Memory B cell (primary cell): ENCODE measurements around the gene PWWP2B.
"Not testable (repeated sequence)": the region's sequence is repeated elsewhere in the genome, so short reads cannot be mapped to it uniquely, and the experiment has no call there.

Experiments used
- ATAC-seq: fragments of 150-1000 bp; cut with Tn5 transposase; 2 replicates; pipeline ENCODE4 v1.10.0; 2021; ENCODE audit warnings: low read depth, mild to moderate bottlenecking, moderate library complexity
- DNase-seq, 2 donors: peaks; one replicate each; pipeline ENCODE4 v3.0.0; 2022; ENCODE audit warnings: low spot score in 2 of 2
- H3K27ac Mint-ChIP-seq: one replicate; pipeline ENCODE4 v1.8.0; 2022; ENCODE audit warnings: mild to moderate bottlenecking, moderate library complexity, mixed read lengths
- H3K27me3 Mint-ChIP-seq: one replicate; pipeline ENCODE4 v1.8.0; 2022; ENCODE audit warnings: mixed read lengths
- H3K36me3 Mint-ChIP-seq: one replicate; pipeline ENCODE4 v1.8.0; 2022; ENCODE audit warnings: mild to moderate bottlenecking, mixed read lengths
- H3K4me1 Mint-ChIP-seq: one replicate; pipeline ENCODE4 v1.8.0; 2022; ENCODE audit warnings: mixed read lengths
- H3K4me3 Mint-ChIP-seq: one replicate; pipeline ENCODE4 v1.8.0; 2022; ENCODE audit warnings: mild to moderate bottlenecking, moderate library complexity, mixed read lengths
- H3K9me3 Mint-ChIP-seq: one replicate; pipeline ENCODE4 v1.8.0; 2022; ENCODE audit warnings: mixed read lengths

PWWP2B gene

DNA sequence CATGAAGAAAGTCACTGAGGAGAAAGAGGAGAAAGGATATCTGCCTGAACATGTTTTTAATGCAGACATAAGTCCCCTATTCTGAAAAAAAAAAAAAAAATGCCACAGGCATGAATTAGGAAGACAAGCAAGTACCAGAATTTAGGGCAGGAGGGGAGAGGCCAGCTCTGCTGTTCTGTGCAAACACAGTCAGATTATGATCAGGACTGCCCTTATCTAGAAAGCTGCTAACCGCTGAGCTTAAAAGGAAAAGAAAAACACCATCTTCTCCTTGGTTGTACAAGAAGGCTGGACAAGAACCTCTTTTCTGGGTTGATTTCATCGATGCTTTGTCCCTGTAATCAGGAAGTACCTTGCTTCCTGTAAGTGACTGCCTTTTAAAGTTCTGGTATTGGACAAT, 15.3 kb upstream of the PWWP2B start:
- DNase-seq (no peak), ATAC-seq (no peak)
- H3K36me3 Mint-ChIP-seq = no peaks in the 10 kb centered on the region
- peaks cover 2% of the 10 kb centered on the region for H3K27me3 Mint-ChIP-seq
- H3K9me3 Mint-ChIP-seq = no peaks in the 10 kb centered on the region
- peaks cover 4% of the 10 kb centered on the region for H3K4me1 Mint-ChIP-seq
- H3K27ac Mint-ChIP-seq = no peak overlapping the region
- H3K4me3 Mint-ChIP-seq = no peak overlapping the region

DNA sequence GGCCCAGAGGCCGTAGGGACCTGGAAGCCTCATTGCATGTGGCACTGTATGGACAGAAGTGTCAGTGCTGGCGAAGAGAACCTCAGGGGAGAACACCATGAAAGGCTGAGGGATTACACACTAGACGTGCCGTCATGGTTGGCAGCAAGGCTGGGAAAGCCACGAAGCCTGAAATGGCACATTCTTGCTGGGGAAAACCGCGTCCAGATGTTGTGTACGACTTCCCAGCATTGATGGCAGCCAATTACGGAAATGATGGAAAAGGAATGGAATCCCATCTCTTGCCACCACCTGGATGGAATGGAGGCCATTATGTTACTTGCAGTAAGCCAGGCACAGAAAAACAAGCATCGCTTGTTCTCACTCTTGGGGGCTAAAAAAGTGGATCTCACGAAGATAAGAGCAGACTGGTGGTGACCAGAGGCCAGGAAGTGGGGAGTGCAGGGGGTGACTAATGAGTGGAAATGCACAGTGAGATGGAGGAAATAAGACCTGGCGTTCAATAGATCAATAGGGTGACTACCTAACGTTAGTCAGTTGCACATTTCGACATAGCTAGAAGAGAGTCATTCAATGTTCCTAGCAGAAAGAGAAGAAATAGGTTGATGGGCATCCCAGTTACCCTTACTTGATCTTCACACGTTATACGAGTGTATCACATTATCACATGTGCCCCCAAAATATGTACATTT, 14.6 kb upstream of the PWWP2B start:
- DNase-seq (no peak), ATAC-seq (no peak)
- peaks cover 2% of the 10 kb centered on the region for H3K27me3 Mint-ChIP-seq
- peaks cover 5% of the 10 kb centered on the region for H3K4me1 Mint-ChIP-seq
- no peaks in the 10 kb centered on the region for H3K36me3 Mint-ChIP-seq
- H3K9me3 Mint-ChIP-seq = no peaks in the 10 kb centered on the region
- no peak overlapping the region for H3K27ac Mint-ChIP-seq
- H3K4me3 Mint-ChIP-seq = no peak overlapping the region

DNA sequence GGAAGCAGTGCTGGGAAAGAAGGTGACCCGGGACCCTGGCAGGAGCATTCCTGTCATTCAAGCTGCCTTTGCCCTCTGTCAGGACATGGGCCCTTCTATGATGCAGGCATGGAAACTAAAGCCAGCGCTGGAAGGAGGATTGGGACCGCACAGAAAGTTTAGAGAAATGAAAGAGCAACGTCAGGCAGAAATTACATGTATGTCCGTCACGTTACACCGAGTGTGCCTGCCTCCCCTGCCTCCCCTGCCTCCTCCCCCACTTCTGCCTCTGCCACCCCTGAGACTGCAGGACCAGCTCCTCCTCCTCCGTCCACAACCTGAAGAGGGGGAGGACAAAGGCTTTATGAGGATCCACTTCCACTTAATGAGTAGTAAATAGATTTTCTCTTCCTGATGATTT, 13.9 kb upstream of the PWWP2B start:
- H3K27me3 Mint-ChIP-seq = peaks cover 2% of the 10 kb centered on the region
- H3K27ac Mint-ChIP-seq = no peak overlapping the region
- no peaks in the 10 kb centered on the region for H3K36me3 Mint-ChIP-seq
- peaks cover 10% of the 10 kb centered on the region for H3K4me1 Mint-ChIP-seq
- ATAC-seq = no peak
- DNase-seq = no peak
- no peaks in the 10 kb centered on the region for H3K9me3 Mint-ChIP-seq
- H3K4me3 Mint-ChIP-seq = no peak overlapping the region

DNA sequence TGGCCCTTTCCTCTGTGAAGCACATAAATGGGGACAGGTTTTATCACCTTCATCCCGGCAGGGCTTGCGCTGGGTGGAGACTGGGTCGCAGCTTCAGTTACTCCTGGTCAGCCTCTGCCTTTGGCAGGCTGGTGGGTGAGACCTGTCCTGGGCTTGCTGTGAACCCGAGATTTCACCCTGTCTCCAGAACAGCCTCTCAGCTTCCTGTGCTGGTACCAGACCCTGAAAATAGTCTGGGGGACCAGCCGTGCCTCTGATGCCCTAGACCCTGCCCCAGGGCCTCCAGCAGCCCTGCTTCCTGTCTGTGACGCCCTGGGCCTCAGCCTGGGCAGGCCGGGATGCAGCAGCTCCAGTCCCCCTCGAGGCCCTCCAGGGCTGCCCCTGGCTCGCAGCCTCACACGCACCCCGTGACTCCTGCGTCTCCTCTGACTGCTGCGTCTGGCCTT, 13.2 kb upstream of the PWWP2B start:
- no peaks in the 10 kb centered on the region for H3K9me3 Mint-ChIP-seq
- peak overlapping the region; percentile 7 for H3K27ac Mint-ChIP-seq
- H3K4me1 Mint-ChIP-seq = peaks cover 10% of the 10 kb centered on the region
- DNase-seq (no peak), ATAC-seq (no peak)
- H3K36me3 Mint-ChIP-seq = no peaks in the 10 kb centered on the region
- H3K4me3 Mint-ChIP-seq = no peak overlapping the region
- peaks cover 2% of the 10 kb centered on the region for H3K27me3 Mint-ChIP-seq

DNA sequence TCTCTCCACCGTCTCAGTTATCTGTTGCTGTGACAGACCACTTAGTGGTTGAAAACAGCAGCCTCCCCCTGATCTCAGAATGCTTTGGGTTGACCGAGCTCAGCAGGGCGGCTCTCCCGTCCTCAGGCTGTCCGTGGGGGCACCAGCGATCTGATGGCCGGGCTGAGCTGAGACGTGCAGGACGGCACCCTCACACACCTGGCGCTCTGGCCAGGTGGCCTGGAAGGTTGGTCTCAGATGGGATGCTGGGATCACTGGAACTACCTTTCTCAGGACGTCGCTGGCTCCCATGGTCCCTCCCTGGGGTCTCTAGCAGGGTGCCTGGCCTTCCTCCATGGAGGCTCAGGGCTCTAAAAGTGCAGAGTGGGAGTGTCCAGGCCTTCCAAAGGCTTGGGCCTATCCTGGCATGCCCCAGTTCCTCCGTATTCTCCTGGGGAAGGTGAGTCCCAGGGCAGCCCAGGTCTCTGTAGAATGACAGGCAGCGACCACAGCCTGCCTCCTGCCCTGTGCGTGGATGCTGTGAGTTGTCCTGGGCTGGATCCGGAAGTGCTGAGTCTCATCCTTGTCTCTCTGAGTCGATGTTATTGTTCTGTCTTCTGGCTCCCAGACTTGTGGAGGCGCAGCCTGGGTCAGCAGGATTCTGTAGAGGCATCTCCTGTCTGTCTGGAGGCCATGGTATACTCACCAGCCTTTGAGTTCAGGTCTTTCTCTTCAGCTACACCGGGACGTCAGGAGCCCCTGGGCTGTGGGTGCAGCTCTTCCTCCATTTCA, 12.2 kb upstream of the PWWP2B start:
- no peak for DNase-seq
- no peaks in the 10 kb centered on the region for H3K9me3 Mint-ChIP-seq
- ATAC-seq = no peak
- H3K4me3 Mint-ChIP-seq = no peak overlapping the region
- H3K27ac Mint-ChIP-seq = peak overlapping the region; percentile 12
- no peaks in the 10 kb centered on the region for H3K36me3 Mint-ChIP-seq
- H3K27me3 Mint-ChIP-seq = no peaks in the 10 kb centered on the region
- peaks cover 10% of the 10 kb centered on the region for H3K4me1 Mint-ChIP-seq

DNA sequence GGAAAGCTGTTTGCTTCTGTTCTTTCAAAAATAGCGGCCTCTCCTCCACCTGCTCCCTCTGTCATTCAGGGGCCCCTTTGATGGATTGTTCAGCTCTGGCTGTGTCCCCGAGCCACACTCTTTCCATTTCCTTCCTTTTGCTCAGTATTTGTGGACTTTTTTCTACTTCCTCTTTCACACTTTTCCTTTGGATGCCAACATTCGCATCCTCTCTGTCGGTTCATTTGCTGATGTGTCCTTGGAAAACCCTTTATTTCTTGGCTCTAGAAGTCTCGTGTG, 11.7 kb upstream of the PWWP2B start:
- no peak for DNase-seq
- Mint-ChIP-seq H3K27ac (peak overlapping the region; percentile 12), H3K4me1 (peaks cover 10% of the 10 kb centered on the region), H3K4me3 (no peak overlapping the region), H3K9me3 (no peaks in the 10 kb centered on the region), H3K27me3 (no peaks in the 10 kb centered on the region), H3K36me3 (no peaks in the 10 kb centered on the region)
- no peak for ATAC-seq

DNA sequence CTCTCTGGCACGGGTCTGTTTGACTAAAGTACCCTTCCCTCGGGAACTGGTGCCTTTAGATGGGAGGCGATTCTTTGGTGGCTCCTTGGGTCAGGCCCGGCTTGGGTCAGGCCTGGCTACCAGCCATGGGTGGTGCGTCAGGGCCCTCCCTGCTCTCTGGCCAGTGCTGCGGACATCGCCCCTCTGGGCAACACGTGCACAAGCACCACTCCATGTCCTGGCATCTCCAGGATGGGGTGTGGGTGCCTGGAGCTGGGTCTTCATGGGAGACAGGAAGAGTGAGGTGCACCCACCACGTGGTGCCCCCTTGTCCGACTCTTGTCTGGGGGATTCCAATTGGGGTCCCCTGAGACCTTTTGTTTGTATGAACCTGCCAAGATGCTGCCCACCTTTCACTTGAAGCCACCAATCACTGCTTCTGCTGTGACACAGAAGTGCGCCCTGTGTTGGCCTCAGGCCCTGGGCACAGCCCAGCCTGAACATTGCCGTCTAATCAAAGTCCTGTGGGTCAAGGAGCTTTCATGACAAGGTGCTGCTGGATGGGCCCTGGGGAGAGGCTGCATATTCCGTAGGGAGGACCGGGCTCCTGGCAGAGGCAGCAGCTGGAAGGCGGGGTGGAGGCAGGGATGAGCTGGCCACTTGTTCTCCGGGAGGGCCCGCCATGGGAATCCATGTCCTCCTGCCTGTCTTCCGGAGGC, 11.1 kb upstream of the PWWP2B start:
- ATAC-seq (no peak), DNase-seq (no peak)
- no peak overlapping the region for H3K4me3 Mint-ChIP-seq
- no peaks in the 10 kb centered on the region for H3K9me3 Mint-ChIP-seq
- peak overlapping the region; percentile 41 for H3K27ac Mint-ChIP-seq
- H3K27me3 Mint-ChIP-seq = no peaks in the 10 kb centered on the region
- no peaks in the 10 kb centered on the region for H3K36me3 Mint-ChIP-seq
- peaks cover 10% of the 10 kb centered on the region for H3K4me1 Mint-ChIP-seq

DNA sequence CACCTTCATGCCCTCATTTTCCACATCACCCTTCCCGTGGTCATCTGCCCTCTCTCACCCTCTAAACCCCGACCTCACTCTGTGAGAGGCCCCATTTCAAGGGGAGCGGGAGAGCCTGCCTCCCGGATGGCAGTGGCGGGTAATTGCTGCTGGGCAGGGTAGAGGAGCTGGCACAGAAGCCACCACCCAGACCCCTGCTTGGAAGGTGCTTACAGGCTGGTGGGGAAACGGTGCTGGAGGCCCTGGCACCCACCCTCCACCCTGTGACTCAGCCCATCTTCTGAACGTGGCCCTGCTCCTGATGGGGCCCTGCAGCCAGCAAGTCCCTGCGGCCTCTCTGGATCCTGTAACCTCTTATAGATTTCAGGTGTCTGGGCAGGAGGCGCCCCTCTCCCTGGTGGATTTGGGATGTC, 10.6 kb upstream of the PWWP2B start:
- no peak for ATAC-seq
- Mint-ChIP-seq H3K4me3 (no peak overlapping the region), H3K36me3 (no peaks in the 10 kb centered on the region), H3K9me3 (no peaks in the 10 kb centered on the region), H3K4me1 (peaks cover 10% of the 10 kb centered on the region), H3K27me3 (no peaks in the 10 kb centered on the region), H3K27ac (peak overlapping the region; percentile 95)
- no peak for DNase-seq

DNA sequence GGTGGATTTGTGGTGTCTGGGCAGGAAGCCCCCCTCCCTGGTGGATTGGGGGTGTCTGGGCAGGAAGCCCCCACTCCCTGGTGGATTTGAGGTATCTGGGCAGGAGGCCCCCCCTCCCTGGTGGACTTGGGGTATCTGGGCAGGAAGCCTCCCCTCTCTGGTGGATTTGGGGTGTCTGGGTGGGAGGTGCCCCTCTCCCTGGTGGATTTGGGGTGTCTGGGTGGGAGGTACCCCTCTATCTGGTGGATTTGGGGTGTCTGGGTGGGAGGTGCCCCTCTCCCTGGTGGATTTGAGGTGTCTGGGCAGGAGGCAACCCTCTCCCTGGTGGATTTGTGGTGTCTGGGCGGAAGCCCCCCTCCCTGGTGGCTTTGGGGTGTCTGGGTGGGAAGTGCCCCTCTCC, 10.1 kb upstream of the PWWP2B start:
- H3K27ac Mint-ChIP-seq = peak overlapping the region; percentile 95
- H3K4me3 Mint-ChIP-seq = peak overlapping the region; percentile 39
- H3K9me3 Mint-ChIP-seq, H3K36me3 Mint-ChIP-seq, DNase-seq, H3K27me3 Mint-ChIP-seq, ATAC-seq: not testable (repeated sequence)
- peaks cover 11% of the 10 kb centered on the region for H3K4me1 Mint-ChIP-seq

DNA sequence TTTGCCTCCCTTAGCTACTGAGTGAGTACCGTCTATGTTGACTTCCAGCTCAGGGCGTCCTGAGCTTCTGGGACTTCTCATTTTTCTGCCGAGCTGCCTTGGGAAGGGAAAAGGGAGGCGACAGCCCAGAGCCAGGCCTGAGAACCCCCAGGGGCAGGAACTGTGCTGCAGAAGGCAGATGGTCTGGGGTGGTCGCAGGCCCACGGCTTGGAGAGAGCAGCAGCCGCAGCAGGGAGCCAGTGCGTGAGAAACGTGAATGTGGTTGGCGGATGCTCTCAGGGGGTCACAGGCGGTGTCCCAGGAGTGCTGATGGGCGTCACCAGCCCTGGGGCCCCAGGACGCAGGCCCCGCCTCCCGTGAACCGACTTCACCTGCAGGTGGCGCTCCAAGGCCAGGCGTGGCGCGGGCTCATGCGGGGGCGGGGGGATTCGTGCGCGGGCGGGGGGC, 9.2 kb upstream of the PWWP2B start:
- peaks cover 18% of the 10 kb centered on the region for H3K4me1 Mint-ChIP-seq
- ATAC-seq = peak; percentile 96
- peaks cover 7% of the 10 kb centered on the region for H3K36me3 Mint-ChIP-seq
- H3K27ac Mint-ChIP-seq = peak overlapping the region; percentile 95
- peaks cover 7% of the 10 kb centered on the region for H3K9me3 Mint-ChIP-seq
- DNase-seq = peak; percentile 89 to 96
- no peaks in the 10 kb centered on the region for H3K27me3 Mint-ChIP-seq
- H3K4me3 Mint-ChIP-seq = peak overlapping the region; percentile 81

DNA sequence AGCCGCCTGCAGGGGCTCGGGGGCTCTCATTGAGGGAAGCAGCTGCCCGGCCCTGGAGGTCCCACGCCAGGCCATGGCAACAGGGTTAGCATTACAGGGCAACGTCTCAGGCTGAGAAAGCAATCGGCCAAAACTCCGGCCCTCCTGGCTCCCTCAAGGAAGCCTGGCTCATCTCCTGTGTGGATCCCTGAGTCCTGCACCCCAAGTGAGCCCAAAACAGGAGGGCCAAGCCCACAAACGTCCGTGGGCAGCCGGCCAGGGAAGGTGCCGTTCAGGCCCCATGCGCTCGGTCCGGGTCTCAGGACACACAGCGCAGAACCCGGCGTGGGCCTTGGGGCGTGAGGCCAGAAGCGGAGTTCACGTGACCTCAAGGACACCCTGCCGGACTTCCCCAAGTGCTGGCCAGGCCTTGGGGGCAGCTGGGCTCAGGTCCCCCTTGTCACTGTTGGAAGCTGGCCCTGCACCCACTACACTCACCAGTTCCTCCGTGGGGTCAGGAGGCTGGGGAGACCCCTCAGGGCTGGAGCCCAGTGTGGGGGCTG, 8.0 kb upstream of the PWWP2B start:
- Mint-ChIP-seq H3K27me3 (no peaks in the 10 kb centered on the region), H3K9me3 (peaks cover 7% of the 10 kb centered on the region), H3K4me3 (no peak overlapping the region), H3K4me1 (peaks cover 24% of the 10 kb centered on the region), H3K27ac (peak overlapping the region; percentile 14), H3K36me3 (peaks cover 7% of the 10 kb centered on the region)
- no peak for ATAC-seq
- no peak for DNase-seq

DNA sequence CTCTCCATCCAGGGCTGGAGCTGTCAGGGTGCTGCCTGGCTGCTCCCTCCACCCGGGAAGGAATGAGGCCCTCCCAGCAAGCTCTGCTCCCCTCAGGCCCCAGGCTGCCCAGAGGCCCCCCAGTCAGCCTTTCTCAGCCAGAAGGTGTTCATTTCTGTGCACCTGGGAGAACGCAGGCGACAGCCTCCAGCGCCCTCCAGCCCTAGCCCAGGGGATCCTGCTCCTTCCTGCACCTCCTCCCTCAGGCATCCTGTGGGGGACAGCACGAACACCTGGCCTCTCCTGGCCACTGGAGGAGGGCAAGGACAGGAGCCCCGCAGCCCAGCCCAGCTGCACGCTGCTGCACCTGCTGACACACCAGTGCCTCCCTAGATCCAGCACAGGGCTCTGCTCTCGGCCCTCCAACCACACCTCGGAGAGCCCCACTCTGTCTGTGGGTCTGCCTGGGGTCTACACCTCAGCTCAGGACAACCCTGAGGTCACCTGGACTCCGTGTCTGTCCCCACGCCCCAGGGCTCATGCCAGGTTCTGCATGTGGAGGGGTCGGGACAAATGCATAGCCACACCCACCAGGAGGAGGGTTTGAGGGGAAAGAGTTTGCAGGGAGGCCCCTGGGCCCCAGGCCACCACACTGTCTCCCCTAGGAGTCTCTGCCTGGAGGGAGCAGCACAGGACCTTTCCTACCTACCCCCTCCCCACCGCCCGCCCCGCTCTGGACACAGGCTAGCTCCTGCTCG, 7.4 kb upstream of the PWWP2B start:
- Mint-ChIP-seq H3K27me3 (no peaks in the 10 kb centered on the region), H3K27ac (peak overlapping the region; percentile 14), H3K4me1 (peaks cover 31% of the 10 kb centered on the region), H3K36me3 (peaks cover 7% of the 10 kb centered on the region), H3K4me3 (peak overlapping the region; percentile 2), H3K9me3 (peaks cover 7% of the 10 kb centered on the region)
- ATAC-seq (no peak), DNase-seq (peak; percentile 11 to 29)

DNA sequence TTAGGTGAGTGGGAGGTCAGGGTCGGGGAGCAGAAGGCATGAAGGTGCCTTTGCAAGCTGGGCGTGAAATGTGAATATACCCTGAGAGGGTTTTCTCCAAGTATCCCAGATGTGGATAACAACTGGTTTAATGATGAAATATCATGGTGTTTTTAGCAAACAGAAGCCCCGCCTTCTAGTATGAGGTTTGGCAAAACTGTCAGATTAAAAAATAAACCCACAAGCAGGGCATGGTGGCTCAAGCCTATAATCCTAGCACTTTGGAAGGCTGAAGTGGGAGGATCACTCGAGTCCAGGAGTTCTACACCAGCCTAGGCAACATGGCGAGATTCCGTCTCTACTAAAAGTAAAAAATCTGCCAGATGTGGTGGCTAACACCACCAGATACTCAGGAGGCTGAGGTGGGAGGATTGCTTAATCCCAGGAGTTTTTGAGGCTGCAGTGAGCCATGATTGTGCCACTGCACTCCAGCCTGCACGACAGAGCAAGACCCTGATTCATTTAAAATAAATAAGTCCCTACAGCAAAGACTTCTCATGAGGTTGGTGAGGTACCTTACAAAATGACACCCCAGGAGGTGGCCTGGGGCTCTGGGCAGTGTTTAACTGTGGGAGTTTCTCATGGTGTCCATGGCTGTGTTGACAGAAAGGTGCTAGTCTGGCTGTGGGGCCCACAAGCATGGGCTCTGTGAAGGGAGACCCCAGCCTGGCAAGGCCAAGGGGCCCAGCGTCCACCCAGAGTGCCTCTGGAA, 6.7 kb upstream of the PWWP2B start:
- Mint-ChIP-seq H3K27ac (peak overlapping the region; percentile 35), H3K27me3 (no peaks in the 10 kb centered on the region), H3K36me3 (peaks cover 7% of the 10 kb centered on the region), H3K4me1 (peaks cover 37% of the 10 kb centered on the region), H3K9me3 (peaks cover 7% of the 10 kb centered on the region), H3K4me3 (no peak overlapping the region)
- DNase-seq (no peak), ATAC-seq (no peak)
